Psoas muscle (tissue), 8 donors: ENCODE results near the gene SKOR2. TPM values are rescaled to one million over a fixed set of nuclear protein-coding genes. Genes with fewer than 3 reads are reported as not detected.

ENCODE experiments used
- ATAC-seq, 4 donors: fragments of 200-7000 bp; cut with Tn5 transposase; one replicate each; pipeline ENCODE4 v1.9.1; 2020; ENCODE audit warnings: moderate library complexity in 3 of 4, mild to moderate bottlenecking in 2 of 4
- DNase-seq, 2 donors: peaks; one replicate each; pipeline ENCODE4 v3.0.0-alpha.2; 2020
- H3K27ac ChIP-seq: fragments of 200-600 bp; one replicate; pipeline ENCODE4 v1.8.0; 2022
- H3K27me3 ChIP-seq, 3 donors: fragments of 200-600 bp in 1 of 3; one replicate each; pipeline versions ENCODE4 v1.6.1 to v1.8.0; 2013 to 2022; ENCODE audit warnings: low read length in 2 of 3, mild to moderate bottlenecking in 2 of 3, moderate library complexity in 1 of 3; ENCODE audit not compliant: insufficient read depth in 3 of 3
- H3K36me3 ChIP-seq, 2 donors: fragments of 200-600 bp in 1 of 2; one replicate each; pipeline versions ENCODE4 v1.6.1 to v1.8.0; 2013 to 2022; ENCODE audit warnings: low read depth in 1 of 2, mild to moderate bottlenecking in 1 of 2, moderate library complexity in 1 of 2; ENCODE audit not compliant: insufficient read depth in 1 of 2
- H3K4me1 ChIP-seq: fragments of 200-600 bp; one replicate; pipeline ENCODE4 v1.8.0; 2022
- H3K4me3 ChIP-seq: fragments of 200-600 bp; one replicate; pipeline ENCODE4 v1.8.0; 2022; ENCODE audit warnings: mild to moderate bottlenecking
- H3K9me3 ChIP-seq: fragments of 200-600 bp; one replicate; pipeline ENCODE4 v1.8.0; 2022
- WGBS, 3 donors: extraction: QIAGEN DNeasy Blood & Tissue Kit; methylation state at CpG; one replicate each; pipeline versions ENCODE4 v1.1.6 to v1.1.7; 2013; 5-methylcytosine and 5-hydroxymethylcytosine counted together
- intact Hi-C, 2 donors: fragments of 100-400 bp; cut with DNase I; formaldehyde crosslinking; loops; one replicate each; pipeline versions ENCODE4 v1.11.0 to v1.14.2; 2022
- polyA plus RNA-seq, 3 donors: library from polyadenylated mRNA; stranded (reverse); fragments of 200-250 nt; gene quantifications; one replicate each; pipeline ENCODE4 v1.2.3, GENCODE V29; 2013
- total RNA-seq, 4 donors: library from RNA; stranded (reverse); fragmentation: NEBNext Ultra II Directional in 2 of 4; extraction: Animal tissue kit (Norgen Biotek cat#: 25700) in 2 of 4; gene quantifications; one replicate each; pipeline versions ENCODE4 v1.2.1 to v1.2.4, GENCODE V29; 2021 to 2023
- TF ChIP-seq, protein P1 (sequence below): fragments of 200-600 bp; IDR thresholded peaks from one replicate; pipeline ENCODE4 v1.8.0; 2022; ENCODE audit warnings: antibody characterized with exemption
- donor health status: healthy with polysubstance abuse.
- donor health status: DM: no; HTN: no; CAD: no; lungs with moderate emphysema.
- donor health status: Bipolar disorder and iron deficiency.
- donor health status: healthy.
- donor health status: DM: yes; HTN: yes; CAD: no.
- donor health status: DM: no; HTN: no; CAD: no.
- donor health status: DM: no; HTN: no; CAD: no.
- donor health status: DM: yes; HTN: yes; CAD: no.

Gene SKOR2
- total and polyA plus RNA-seq, 7 donors: not detected

DNA sequence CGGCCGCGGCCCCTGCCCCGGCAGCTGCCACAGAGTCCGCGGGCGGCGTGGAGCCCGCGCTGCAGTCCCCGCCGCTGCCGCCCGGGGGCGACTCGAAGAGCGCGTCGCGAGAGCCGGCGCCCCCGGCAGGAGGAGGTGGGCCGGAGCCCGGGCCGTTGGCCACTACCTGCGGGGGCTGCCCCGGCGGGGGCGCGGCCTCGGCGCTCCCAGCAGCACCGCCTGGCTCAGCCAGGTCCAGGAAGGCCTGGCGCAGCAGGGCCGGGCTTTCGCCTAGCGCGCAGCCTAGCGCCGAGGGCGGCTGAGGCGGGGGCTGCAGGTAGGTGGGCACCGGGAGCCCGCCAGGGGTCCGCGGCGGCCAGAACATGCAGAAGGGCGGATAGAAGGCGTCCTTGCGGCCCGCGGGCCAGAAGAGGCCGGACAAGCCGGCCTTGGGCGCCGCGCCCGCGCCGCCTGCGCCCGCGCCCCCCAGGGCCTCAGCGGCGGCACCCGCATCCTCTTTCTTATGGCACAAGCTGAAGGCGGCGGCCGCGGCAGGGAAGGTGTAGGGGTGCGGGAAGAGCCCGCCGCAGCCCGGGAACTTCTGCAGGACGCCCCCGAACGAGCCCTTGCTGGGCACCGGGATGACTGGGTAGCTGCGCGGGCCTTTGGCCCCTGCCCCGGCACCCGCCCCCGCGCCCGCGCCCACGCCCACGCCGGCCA is 3.9 kb downstream of the SKOR2 start:
- no peaks in the 10 kb centered on the region for H3K4me1 ChIP-seq
- no peaks in the 10 kb centered on the region for H3K9me3 ChIP-seq
- DNase-seq: no peak
- H3K27me3 ChIP-seq: peaks cover 16 to 96% (median 34%) of the 10 kb centered on the region in 3 donors
- peak overlapping the region; percentile 32 for H3K4me3 ChIP-seq
- WGBS, 3 donors: 1 to 2% (median 1%) methylated on average over 39 to 90 of the region's 90 CpGs
- TF ChIP-seq, protein P1, sequence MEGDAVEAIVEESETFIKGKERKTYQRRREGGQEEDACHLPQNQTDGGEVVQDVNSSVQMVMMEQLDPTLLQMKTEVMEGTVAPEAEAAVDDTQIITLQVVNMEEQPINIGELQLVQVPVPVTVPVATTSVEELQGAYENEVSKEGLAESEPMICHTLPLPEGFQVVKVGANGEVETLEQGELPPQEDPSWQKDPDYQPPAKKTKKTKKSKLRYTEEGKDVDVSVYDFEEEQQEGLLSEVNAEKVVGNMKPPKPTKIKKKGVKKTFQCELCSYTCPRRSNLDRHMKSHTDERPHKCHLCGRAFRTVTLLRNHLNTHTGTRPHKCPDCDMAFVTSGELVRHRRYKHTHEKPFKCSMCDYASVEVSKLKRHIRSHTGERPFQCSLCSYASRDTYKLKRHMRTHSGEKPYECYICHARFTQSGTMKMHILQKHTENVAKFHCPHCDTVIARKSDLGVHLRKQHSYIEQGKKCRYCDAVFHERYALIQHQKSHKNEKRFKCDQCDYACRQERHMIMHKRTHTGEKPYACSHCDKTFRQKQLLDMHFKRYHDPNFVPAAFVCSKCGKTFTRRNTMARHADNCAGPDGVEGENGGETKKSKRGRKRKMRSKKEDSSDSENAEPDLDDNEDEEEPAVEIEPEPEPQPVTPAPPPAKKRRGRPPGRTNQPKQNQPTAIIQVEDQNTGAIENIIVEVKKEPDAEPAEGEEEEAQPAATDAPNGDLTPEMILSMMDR: peak; percentile 32
- intact Hi-C loops: no loop called here
- no peak for ATAC-seq
- no peak overlapping the region for H3K27ac ChIP-seq
- H3K36me3 ChIP-seq: no peaks in the 10 kb centered on the region

DNA sequence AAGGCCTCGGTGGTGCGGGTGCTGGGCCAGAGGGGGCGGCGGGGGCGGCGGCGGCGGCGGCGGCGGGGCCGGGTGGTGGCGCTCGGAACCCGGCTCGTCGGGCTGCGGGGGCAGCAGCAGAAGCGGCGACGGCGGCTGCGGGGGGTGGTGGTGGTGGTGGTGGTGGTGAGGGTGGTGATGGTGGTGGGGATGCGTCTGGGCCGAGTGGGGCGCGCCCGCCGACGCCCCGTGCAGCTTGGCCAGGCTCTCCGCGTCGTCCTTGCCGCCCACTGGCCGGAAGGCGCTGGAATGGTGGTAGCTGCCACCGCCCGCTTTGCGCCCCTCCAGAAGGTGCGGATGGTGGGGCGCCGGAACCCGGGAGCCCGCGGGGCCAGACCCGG is 4.4 kb downstream of the SKOR2 start:
- no peak overlapping the region for H3K27ac ChIP-seq
- peaks cover 12 to 93% (median 34%) of the 10 kb centered on the region in 3 donors for H3K27me3 ChIP-seq
- no peaks in the 10 kb centered on the region for H3K36me3 ChIP-seq
- peak overlapping the region; percentile 32 for H3K4me3 ChIP-seq
- TF ChIP-seq, protein P1: no peak
- H3K4me1 ChIP-seq: no peaks in the 10 kb centered on the region
- no peak for ATAC-seq
- intact Hi-C loops: no loop called here
- WGBS, 3 donors: 2 to 4% (median 3%) methylated on average over 24 to 47 of the region's 47 CpGs
- DNase-seq: no peak
- H3K9me3 ChIP-seq: no peaks in the 10 kb centered on the region

DNA sequence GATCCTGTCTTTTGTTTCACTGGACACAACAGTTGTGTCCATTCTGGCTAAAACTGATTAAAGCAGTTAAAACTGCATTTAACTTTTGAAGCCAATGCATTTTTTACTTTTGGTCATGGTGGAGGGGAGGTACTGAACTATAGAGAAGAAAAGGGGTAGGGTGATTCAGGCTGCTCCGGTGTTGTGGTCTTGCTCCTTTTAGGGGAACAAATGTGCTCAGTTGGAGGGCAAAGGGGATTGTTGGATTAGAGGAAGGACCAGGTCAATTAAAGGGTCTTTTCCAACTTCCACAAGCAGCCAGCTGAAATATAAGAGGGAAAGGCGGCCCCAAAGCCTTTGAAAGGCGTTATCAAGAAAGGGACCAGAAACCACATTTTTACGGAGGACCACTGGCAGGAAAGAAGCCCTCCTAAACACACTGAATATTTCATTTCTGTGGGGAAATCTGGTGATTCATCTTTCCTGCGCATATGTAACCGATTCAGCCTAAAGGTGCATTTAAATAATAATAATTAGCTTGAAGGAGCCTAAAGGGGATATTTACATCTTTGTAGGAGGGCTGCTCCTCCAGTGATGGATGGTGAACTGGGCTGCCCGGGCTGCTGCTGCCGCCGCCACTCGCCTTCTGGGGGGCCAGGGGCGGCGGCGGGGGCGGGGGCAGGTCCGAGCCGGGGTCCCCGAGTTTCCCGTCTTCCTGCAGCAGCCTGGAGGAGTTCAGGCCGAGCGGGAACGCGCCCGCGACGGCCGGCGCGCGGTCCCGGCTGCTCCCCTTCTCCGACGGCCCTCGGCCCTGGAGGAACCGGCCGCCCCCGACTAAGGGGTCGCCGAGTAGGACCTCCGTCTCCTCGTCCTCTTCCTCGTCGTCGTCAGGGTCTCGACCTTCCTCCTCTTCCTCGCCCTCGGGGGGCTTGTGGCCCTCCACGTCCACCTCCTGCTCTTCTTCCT is 5.2 kb downstream of the SKOR2 start:
- Histone ChIP-seq H3K36me3 (no peaks in the 10 kb centered on the region), H3K4me1 (no peaks in the 10 kb centered on the region), H3K27ac (no peak overlapping the region), H3K4me3 (no peak overlapping the region), H3K27me3 (peaks cover 14 to 93% (median 28%) of the 10 kb centered on the region in 3 donors), H3K9me3 (no peaks in the 10 kb centered on the region)
- ATAC-seq: no peak
- 2 to 3% (median 2%) methylated on average over 33 to 47 of the region's 47 CpGs for WGBS, 3 donors
- DNase-seq: no peak
- intact Hi-C loops: no loop called here
- TF ChIP-seq, protein P1: no peak

DNA sequence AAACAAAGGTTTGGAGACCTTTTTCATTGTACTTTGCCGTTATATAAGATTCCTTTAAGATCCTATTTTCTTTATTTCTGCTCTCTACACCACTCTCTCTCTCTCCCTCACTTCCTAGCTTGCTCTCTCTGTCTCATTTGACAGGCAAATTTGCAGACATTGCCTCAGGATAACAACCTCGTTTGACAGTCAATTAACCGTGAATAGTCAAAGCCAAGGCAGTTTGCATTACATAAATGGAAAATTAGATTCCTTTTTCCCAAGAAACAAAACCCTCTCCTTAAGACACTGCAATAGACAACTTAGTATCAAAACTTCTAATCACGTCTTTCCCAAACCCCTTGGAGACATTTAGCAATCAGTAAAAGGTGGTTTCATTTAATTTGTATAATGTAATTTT is 7.4 kb downstream of the SKOR2 start:
- TF ChIP-seq, protein P1: no peak
- H3K4me1 ChIP-seq: no peaks in the 10 kb centered on the region
- peaks cover 14 to 90% (median 26%) of the 10 kb centered on the region in 3 donors for H3K27me3 ChIP-seq
- H3K27ac ChIP-seq: no peak overlapping the region
- intact Hi-C loops: no loop called here
- H3K9me3 ChIP-seq: no peaks in the 10 kb centered on the region
- no peaks in the 10 kb centered on the region for H3K36me3 ChIP-seq
- 17 to 28% (median 20%) methylated on average over 4 of the region's 4 CpGs for WGBS, 3 donors
- DNase-seq (no peak), ATAC-seq (no peak)
- no peak overlapping the region for H3K4me3 ChIP-seq
